Lower leg skin (tissue), 3 donors: ENCODE data around the gene GLTP.

Experiments used
- POLR2A ChIP-seq, 2 donors: fragments of 450-650 bp; IDR thresholded peaks; one replicate each; pipeline ENCODE4 v1.6.1; 2016 to 2017; ENCODE audit warnings: antibody characterized with exemption in 2 of 2, mild to moderate bottlenecking in 1 of 2, moderate library complexity in 1 of 2
- TF ChIP-seq, protein P1 (sequence below), 3 donors: fragments of 450-650 bp; IDR thresholded peaks; one replicate each; pipeline ENCODE4 v1.5.1; 2016; ENCODE audit warnings: antibody characterized with exemption in 3 of 3, mild to moderate bottlenecking in 3 of 3, moderate library complexity in 2 of 3

GRCh38 chr12:109841356-109841755, 39.0 kb downstream of the GLTP start:
- TF ChIP-seq, protein P1, sequence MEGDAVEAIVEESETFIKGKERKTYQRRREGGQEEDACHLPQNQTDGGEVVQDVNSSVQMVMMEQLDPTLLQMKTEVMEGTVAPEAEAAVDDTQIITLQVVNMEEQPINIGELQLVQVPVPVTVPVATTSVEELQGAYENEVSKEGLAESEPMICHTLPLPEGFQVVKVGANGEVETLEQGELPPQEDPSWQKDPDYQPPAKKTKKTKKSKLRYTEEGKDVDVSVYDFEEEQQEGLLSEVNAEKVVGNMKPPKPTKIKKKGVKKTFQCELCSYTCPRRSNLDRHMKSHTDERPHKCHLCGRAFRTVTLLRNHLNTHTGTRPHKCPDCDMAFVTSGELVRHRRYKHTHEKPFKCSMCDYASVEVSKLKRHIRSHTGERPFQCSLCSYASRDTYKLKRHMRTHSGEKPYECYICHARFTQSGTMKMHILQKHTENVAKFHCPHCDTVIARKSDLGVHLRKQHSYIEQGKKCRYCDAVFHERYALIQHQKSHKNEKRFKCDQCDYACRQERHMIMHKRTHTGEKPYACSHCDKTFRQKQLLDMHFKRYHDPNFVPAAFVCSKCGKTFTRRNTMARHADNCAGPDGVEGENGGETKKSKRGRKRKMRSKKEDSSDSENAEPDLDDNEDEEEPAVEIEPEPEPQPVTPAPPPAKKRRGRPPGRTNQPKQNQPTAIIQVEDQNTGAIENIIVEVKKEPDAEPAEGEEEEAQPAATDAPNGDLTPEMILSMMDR (IDR thresholded peaks at IDR 0.05): no peak
- no peak for TF ChIP-seq POLR2A (IDR thresholded peaks at IDR 0.05)
